HS-27A (cell line): ENCODE measurements around the gene TRPV4.

Source experiments
- DNase-seq: peaks from one replicate; pipeline ENCODE4 v3.0.0-alpha.2; 2012; ENCODE audit warnings: low read depth, missing footprints

Gene TRPV4

GRCh38 chr12:109827566-109828550 is 5.3 kb downstream of the TRPV4 start:
- no peak for DNase-seq

- DNase-seq: no peak
Observed at GRCh38 chr12:109827080-109827479, 6.1 kb downstream of the TRPV4 start.

GRCh38 chr12:109824731-109825130 is 8.5 kb downstream of the TRPV4 start:
- DNase-seq: no peak

- DNase-seq: no peak
Observed at GRCh38 chr12:109822951-109823411, 10.2 kb downstream of the TRPV4 start.

GRCh38 chr12:109822416-109822815 is 10.8 kb downstream of the TRPV4 start:
- DNase-seq: no peak

- DNase-seq: no peak
Observed at GRCh38 chr12:109821968-109822367, 11.2 kb downstream of the TRPV4 start.

- DNase-seq: no peak
Observed at GRCh38 chr12:109820816-109821381, 12.3 kb downstream of the TRPV4 start.

- no peak for DNase-seq
Observed at GRCh38 chr12:109818905-109819500, 14.2 kb downstream of the TRPV4 start.

- DNase-seq: no peak
Observed at GRCh38 chr12:109818253-109818652, 14.9 kb downstream of the TRPV4 start.

- no peak for DNase-seq
Observed at GRCh38 chr12:109817627-109818231, 15.5 kb downstream of the TRPV4 start.

GRCh38 chr12:109816870-109817269 is 16.3 kb downstream of the TRPV4 start:
- no peak for DNase-seq

GRCh38 chr12:109815757-109816617 is 17.2 kb downstream of the TRPV4 start:
- DNase-seq: no peak

GRCh38 chr12:109815225-109815624 is 18.0 kb downstream of the TRPV4 start:
- no peak for DNase-seq

- DNase-seq: no peak
Observed at GRCh38 chr12:109814600-109815150, 18.5 kb downstream of the TRPV4 start.

- no peak for DNase-seq
Observed at GRCh38 chr12:109813810-109814416, 19.3 kb downstream of the TRPV4 start.

GRCh38 chr12:109811624-109811995 is 21.6 kb downstream of the TRPV4 start:
- no peak for DNase-seq

GRCh38 chr12:109810954-109811623 is 22.1 kb downstream of the TRPV4 start:
- DNase-seq: no peak

GRCh38 chr12:109808876-109809646 is 24.1 kb downstream of the TRPV4 start:
- DNase-seq: no peak

GRCh38 chr12:109807954-109808643 is 25.1 kb downstream of the TRPV4 start:
- no peak for DNase-seq
